ENCODE results near the gene PCSK4.

Gene PCSK4

GRCh38 chr19:1466461-1467214 is 23.5 kb downstream of the PCSK4 start:
- TF ChIP-seq, protein P1, sequence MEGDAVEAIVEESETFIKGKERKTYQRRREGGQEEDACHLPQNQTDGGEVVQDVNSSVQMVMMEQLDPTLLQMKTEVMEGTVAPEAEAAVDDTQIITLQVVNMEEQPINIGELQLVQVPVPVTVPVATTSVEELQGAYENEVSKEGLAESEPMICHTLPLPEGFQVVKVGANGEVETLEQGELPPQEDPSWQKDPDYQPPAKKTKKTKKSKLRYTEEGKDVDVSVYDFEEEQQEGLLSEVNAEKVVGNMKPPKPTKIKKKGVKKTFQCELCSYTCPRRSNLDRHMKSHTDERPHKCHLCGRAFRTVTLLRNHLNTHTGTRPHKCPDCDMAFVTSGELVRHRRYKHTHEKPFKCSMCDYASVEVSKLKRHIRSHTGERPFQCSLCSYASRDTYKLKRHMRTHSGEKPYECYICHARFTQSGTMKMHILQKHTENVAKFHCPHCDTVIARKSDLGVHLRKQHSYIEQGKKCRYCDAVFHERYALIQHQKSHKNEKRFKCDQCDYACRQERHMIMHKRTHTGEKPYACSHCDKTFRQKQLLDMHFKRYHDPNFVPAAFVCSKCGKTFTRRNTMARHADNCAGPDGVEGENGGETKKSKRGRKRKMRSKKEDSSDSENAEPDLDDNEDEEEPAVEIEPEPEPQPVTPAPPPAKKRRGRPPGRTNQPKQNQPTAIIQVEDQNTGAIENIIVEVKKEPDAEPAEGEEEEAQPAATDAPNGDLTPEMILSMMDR (IDR thresholded peaks at IDR 0.05): no peak
- no peak for TF ChIP-seq ZFX (IDR thresholded peaks at IDR 0.05; ENCODE audit: borderline replicate concordance)
- H3K27ac ChIP-seq: no peak overlapping the region

DNA sequence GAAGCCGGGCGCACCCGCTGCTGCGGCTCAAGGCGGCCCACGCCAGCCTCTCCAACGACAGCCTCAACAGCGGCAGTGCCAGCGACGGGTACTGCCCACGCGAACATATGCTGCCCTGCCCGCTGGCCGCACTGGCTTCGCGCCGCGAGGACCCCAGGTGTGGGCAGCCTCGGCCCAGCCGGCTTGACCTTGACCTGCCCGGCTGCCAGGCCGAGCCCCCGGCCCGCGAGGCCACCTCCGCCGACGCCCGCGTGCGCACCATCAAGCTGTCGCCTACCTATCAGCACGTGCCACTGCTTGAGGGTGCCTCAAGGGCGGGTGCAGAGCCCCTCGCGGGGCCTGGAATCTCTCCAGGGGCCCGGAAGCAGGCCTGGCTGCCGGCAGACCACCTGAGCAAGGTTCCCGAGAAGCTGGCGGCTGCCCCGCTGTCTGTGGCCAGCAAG is 24.1 kb downstream of the PCSK4 start:
- no peak overlapping the region for H3K27ac ChIP-seq
- TF ChIP-seq ZFX (IDR thresholded peaks at IDR 0.05; ENCODE audit: borderline replicate concordance): no peak
- TF ChIP-seq, protein P1 (IDR thresholded peaks at IDR 0.05): no peak

- TF ChIP-seq, protein P1 (IDR thresholded peaks at IDR 0.05): no peak
- no peak for TF ChIP-seq ZFX (IDR thresholded peaks at IDR 0.05; ENCODE audit: borderline replicate concordance)
- no peak overlapping the region for H3K27ac ChIP-seq
These were observed 24.7 kb downstream of the PCSK4 start for GRCh38 chr19:1465191-1466016.

DNA sequence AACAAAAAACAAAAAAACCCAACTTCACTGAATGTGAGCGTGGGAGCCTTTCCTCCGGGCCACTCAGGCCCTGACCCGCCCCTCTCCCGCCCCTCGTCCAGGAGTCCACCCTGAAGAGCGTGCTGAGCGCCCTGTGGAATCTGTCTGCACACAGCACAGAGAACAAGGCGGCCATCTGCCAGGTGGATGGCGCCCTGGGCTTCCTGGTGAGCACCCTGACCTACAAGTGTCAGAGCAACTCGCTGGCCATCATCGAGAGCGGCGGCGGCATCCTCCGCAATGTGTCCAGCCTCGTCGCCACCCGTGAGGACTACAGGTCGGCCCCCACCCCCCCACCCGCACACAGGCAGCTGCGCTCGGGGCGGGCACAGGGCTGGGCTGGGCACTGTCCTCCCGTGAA is 28.3 kb downstream of the PCSK4 start:
- no peak overlapping the region for H3K27ac ChIP-seq
- TF ChIP-seq, protein P1 (IDR thresholded peaks at IDR 0.05): no peak
- no peak for TF ChIP-seq ZFX (IDR thresholded peaks at IDR 0.05; ENCODE audit: borderline replicate concordance)

DNA sequence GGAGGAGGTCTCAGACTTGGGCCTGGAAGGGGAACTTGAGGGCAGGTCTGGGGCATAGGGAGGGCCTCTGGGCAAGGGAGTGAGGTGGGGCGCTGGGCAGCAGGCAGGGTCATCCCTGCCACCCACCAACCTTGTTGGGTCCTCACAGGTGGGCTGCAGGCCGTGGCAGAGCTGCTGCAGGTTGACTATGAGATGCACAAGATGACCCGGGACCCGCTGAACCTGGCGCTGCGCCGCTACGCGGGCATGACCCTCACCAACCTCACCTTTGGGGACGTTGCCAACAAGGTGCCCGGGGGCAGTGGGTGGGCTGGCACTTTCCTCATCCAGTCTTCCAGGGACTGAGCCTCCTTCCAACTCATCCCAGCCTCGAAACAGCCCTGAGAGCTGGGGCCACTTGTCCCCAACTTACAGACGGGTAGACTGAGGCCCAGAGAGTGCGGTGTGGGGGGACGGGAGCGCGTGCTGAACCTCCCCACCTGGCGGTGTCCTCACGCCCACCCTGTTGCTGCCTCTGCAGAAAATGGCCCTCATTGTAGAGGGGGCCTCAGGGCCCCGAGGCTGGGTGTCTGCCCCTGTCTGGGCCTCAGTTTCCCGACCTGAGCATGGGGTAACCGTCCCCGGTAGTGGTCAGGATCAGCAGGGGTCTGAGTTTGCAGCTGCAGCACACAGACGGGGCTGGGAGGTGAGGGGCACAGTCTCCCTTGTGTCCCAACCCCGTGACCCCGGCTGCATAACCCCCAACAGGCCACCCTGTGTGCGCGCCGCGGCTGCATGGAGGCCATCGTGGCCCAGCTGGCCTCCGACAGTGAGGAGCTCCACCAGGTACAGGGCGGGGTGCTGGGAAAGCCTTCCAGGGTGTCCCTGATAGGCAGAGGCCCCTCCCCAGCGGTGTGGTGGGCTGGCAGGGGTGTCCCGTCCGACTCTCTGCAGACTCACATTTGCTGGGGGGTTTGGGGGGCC is 29.8 kb downstream of the PCSK4 start:
- no peak overlapping the region for H3K27ac ChIP-seq
- TF ChIP-seq, protein P1 (IDR thresholded peaks at IDR 0.05): no peak
- TF ChIP-seq ZFX (IDR thresholded peaks at IDR 0.05; ENCODE audit: borderline replicate concordance): no peak

- H3K27ac ChIP-seq: no peak overlapping the region
- TF ChIP-seq, protein P1 (IDR thresholded peaks at IDR 0.05): no peak
- TF ChIP-seq ZFX (IDR thresholded peaks at IDR 0.05; ENCODE audit: borderline replicate concordance): no peak
These were observed 30.7 kb downstream of the PCSK4 start for GRCh38 chr19:1459479-1459878.

All from 22Rv1 (cell line).